HS-5 (cell line): Measurements from ENCODE around the gene F2RL1.
"Not testable (repeated sequence)": the region's sequence is repeated elsewhere in the genome, so short reads cannot be mapped to it uniquely, and the experiment has no call there.

Source experiments
- DNase-seq: peaks from one replicate; pipeline ENCODE4 v3.0.0-alpha.2; 2012; ENCODE audit warnings: low read depth

F2RL1 gene

DNA sequence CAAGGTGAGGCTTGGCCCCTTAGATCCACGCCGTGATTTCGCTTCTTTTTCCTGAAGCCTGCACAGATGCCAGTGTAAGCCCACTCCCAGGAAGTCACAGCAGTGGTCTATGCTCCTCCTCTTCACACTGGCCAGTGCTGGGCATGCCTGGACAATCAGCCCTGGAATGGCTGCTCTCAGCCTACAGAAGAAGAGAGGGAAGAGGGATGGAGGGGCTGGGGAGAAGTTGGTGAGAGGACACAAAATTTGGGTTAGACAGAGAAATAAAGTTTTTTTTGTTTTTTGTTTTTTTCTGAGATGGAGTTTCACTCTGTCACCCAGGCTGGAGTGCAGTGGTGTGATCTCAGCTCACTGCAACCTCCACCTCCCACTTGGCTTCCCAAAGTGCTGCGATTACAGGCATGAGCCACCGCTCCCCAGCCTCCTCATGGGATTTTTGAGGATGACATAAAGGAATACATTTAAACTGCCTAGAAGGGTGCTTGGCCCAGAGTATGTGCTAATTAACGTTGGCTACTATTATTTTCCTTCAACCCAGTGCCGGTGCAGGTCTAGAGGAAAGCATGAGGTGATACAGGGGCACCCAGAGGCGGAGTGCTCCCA lies 31.8 kb downstream of the F2RL1 start:
- DNase-seq: no peak

DNA sequence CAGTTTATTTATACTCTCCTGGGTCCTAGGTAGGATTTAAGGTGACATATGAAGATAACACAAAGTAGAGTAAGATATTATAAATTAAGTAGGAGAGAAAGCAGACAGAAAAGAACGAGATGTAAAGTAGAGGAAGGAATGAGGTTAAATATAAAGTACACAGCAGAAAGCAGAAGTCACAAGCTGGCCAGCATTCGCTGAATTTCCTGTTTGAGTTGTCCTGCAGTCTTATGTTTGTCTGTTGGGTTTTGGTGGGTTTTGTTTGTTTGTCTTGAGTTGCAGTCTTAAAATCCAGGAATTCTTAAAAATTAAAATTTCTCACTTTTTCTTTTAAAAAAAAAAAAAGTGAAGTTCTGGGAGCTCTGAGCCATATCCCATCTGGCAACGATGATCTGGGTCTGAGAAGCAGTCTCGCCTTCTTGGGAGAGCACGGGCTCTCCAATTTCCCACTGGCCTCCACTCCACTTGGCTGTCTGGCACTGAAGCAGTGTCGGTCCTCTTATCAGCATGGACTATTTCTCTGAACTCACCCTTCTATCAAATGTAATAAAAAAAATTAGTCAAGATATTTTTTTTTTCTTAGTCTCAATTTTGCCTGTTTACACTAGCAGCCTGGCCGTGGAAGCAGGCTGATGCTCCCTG lies 33.0 kb downstream of the F2RL1 start:
- DNase-seq: no peak

DNA sequence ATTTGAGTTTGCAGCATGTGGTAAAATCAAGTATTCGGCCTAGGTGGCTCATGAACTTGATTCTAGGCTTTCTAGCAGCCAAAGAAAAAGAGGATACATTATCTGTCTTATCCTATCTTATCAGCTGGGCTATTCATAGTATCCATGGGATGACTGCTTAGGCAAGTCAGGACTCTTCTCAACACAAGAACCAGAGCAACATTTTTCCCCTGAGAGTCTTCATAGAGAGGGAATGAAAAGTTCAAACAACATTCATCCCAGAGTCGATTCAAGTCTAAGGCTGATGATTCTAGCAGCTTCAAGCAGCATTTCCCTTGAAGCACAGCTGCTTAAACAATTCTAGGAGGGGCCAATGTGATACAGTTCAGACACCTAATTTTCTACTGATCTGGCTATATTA lies 33.9 kb downstream of the F2RL1 start:
- DNase-seq: no peak

DNA sequence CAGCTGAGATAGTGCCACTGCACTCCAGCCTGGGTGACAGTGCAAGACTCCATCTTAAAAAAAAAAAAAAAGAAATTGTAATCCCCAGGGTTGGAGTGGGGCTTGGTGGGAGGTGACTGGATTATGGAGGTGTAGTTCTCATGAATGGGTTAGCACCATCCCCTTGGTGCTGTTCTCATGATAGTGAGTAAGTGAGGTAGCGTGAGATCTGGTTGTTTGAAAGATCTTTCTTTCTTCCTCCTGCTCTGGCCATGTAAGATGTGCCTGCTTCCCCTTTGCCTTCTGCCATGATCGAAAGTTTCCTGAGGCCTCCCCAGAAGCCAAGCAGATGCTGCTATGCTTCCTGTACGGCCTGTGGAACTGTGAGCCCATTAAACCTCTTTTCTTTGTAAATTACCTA lies 34.9 kb downstream of the F2RL1 start:
- DNase-seq: not testable (repeated sequence)

DNA sequence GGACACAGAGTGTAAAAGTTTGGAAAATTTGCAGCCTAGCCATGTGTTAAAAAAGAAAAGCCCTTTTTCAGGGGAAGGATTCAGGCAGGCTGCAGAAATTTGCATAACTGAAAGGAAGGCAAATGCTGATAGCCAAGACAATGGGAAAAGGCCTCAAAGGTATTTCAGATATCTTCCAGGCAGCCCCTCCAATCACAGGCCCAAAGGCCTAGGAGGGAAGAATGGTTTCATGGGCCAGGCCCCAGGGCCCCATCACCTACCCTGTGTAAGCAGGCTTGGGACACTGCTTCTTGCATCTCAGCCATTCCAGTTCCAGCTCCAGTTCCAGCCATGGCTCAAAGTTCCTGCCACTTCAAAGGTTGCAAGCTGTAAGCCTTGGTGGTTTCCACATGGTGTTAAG lies 35.8 kb downstream of the F2RL1 start:
- DNase-seq: no peak

DNA sequence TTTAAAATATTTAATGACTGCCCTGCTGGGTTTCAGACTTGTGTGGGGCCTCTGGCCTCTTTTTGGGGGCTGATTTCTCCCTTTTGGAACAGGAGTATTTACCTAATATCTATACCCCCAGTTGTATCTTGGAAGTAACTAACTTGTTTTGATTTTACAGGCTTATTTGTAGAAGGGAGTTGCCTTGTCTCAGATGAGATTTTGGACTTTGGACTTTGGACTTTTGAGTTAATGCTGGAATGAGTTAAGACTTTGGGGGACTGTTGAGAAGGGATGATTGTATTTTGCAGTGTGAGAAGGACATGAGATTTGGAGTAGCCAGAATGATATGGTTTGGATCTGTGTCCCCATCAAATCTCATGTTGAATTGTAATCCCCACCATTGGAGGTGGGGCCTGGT lies 36.7 kb downstream of the F2RL1 start:
- DNase-seq: not testable (repeated sequence)

DNA sequence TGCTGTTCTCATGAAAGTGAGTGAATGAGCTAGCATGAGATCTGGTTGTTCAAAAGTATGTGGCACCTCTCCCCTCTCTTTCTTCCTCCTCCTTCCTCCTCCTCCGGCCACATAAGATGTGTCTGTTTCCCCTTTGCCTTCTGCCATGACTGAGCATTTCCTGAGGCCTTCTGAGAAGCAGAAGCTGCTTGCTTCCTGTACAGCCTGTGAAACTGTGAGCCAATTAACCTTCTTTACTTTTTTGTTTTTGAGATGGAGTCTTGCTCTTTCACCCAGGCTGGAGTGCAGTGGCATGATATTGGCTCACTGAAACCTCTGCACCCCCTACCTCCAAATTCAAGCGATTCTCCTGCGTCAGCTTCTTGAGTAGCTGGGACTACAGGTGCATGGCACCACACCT lies 37.1 kb downstream of the F2RL1 start:
- no peak for DNase-seq

DNA sequence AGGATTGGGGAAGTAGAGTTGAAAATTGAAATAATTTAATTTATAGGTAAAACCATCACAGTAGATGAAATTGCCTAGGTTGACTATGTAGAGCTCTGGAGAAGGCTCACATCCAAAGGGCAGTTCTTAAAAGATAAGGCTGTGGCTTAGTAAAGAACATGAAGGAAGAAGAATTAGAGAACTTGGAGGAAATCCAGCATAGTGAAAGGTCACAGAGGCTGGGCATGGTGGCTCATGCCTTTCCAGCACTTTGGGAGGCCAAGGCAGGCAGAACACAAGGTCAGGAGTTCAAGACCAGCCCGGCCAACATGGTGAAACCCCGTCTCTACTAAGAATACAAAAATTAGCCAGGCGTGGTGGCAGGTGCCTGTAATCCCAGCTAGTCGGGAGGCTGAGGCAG lies 38.0 kb downstream of the F2RL1 start:
- not testable (repeated sequence) for DNase-seq

DNA sequence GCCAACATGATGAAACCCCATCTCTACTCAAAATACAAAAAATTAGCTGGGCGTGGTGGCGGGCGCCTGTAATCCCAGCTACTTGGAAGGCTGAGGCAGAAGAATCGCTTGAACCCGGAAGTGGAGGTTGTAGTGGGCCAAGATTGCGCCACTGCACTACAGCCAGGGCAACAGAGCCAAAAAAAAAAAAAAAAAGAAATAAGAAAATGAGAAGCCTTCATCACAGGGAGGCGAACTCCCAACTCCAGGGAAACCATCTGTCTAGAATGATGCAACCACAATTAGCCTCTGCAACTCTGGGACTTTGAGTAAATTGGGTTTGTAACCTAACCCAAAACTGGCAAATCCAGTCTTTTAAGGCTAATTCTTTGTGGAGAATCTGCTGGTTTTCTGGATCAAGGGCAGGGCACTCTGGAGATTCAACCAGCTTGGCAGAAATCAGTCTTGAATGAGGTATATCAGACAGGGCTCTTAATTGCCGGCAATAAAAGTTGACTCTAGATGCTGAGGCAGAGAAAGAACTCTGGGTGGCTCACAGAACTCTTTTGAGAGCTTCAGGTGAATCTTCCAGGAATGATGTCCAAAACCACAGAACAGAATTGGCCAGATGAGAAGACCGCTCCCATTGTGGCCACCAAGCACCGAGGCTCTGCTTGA lies 40.9 kb downstream of the F2RL1 start:
- DNase-seq: no peak

DNA sequence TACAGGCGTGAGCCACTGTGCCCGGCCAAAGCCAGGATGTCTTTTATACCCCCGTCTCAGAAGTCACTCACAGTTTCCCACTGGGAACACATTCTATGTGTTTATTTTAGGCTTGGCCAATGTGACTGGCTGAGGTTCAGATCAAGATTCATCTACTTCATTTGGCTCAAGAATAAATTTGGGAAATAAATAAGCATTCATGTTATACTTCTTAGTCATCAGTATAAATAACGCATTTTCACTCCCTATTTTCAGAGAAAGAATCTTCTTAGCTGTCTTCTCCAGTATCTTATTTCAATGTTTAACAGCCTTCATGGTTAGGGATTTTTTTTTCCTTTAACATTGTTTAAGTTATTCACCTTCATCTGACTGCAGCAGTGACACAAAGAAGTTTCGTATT lies 42.8 kb downstream of the F2RL1 start:
- DNase-seq: no peak

DNA sequence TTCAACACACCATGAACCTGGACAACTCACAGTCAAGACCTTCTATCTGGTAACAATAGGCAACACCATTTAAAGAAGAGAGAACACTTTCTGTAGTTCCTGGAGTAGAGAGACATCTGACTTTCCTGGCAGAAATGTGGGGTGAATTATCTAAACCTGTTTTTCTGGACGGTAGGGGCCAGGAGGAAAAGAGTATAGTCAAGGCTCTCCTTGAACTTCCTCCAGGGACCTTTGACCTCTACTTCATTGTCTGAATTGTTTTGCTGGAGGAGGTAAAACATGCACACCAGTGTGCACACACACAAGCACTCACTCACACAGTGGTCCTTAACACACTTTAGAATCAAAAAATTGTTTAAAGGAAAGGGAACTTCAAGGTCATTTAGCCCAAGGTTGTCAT lies 44.2 kb downstream of the F2RL1 start:
- DNase-seq: no peak

DNA sequence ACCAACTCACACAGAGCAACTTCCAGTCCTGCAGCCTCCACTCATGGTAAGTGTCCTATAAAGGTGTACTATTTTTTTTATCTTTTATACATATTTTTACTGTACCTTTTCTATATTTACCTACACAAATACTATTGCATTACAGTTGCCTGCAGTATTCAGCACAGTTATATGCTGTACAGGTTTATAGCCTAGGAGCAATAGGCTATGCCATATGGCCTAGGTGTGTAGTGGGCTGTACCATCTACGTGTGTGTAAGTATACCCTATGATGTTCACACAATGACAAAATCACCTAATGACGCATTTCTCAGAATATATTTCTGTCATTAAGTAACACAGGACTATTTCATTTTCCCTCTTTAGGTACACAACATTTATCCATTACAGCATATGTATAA lies 47.7 kb downstream of the F2RL1 start:
- no peak for DNase-seq

DNA sequence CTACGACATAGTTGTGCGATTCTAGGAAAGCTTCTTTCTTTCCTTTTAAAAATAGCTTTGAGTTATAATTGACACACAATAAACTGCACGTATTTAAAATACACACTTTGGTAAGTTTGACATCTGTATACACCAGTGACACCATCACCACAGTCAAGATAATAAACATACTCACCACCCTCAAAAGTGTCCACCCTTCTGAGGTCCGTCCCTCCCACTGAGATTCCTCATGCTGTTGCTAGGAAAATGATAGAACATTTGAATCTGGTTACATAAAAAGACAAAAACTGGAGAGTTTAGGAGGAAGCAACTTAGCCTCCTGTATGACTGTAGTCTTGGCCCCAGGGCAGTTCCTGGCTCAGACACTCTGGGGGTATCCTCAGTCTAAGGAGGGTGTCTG lies 48.2 kb downstream of the F2RL1 start:
- no peak for DNase-seq

DNA sequence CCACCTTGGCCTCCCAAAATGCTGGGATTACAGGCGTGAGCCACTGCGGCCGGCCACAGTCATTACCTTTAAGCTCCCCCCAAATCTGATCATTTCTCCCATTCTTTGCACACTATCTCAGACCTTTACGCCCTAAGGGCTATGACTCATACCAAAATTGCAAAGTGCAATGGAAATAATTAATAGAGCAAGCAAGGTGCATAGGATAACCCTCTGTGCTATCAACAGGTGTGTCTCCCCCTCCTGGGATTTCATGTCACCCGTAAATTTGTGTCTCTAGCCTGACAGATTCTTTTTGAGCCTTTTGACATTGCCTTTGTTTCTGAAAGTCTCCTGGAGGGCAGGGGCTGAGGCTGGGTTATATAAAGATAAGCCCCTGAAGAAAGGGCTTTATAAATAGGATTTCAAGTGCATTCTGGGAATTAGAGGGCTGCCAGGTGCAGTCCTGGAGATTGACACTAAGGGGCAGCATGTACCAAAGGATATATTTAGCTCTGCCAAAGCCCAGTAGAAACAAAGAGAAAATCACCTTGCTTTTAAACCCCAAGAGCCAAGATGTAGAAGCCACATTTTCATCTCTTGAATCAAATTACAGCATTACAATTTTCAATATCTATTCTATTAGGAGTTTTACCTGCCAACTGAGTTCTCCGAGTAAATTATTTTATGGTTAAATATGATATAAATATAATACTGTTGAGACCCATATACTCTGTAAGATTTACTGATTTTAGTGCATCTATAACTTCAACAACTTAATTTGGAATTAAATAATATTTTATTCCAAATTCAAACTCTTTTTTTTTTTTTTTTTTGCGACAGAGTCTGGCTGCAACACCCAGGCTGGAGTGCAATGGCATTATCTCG lies 49.2 kb downstream of the F2RL1 start:
- DNase-seq: peak; percentile 34

DNA sequence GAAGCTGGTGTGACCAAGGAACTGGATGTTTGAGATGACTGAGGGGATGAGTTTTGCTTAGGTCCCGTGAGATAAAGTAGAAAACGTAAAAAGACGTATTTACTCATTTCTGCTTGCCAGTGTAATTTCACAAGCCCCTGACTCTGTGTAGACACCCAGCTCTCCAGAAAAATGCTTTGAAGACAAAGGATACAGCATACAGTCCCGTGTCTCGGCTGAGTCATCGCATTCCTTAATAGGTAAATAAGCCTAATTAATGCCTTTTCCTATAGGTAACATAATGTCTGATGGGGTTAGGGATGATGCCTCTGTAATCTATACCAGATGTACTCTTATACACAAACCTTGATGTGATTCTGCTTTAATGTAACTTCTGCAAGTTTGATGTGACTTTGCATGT lies 51.2 kb downstream of the F2RL1 start:
- DNase-seq: peak; percentile 1

DNA sequence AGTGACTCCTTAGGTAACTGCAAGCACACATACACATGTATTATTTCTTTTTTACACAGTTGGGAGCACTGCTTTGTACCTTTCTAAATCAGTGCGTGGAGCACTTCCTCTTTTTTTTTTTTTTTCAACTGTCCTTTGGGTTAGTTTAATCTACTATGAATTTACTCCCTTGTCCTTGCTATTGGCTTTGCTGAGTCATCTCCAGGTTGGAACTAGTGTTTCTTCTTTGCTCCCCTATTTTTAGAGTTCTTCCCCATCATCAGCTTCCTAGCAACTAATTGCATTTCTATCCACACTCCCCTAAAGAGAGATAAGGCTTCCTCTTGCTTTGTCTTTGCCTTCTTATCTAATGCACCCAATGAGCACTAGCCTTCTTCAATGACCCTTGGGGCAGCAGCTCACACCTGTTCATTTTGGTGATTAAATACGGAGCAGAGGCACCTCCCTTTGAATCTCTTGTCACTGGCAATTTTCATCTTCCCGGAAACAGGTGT lies 55.3 kb downstream of the F2RL1 start:
- DNase-seq: no peak
